HG02642 (cell line): ENCODE data around the gene DUS3L.

Source experiments
- ATAC-seq: cut with Tn5 transposase; IDR thresholded peaks from one replicate; pipeline ENCODE4 v1.9.1; 2021; ENCODE audit warnings: mild to moderate bottlenecking; ENCODE audit not compliant: unreplicated experiment, poor library complexity

The DUS3L gene

DNA sequence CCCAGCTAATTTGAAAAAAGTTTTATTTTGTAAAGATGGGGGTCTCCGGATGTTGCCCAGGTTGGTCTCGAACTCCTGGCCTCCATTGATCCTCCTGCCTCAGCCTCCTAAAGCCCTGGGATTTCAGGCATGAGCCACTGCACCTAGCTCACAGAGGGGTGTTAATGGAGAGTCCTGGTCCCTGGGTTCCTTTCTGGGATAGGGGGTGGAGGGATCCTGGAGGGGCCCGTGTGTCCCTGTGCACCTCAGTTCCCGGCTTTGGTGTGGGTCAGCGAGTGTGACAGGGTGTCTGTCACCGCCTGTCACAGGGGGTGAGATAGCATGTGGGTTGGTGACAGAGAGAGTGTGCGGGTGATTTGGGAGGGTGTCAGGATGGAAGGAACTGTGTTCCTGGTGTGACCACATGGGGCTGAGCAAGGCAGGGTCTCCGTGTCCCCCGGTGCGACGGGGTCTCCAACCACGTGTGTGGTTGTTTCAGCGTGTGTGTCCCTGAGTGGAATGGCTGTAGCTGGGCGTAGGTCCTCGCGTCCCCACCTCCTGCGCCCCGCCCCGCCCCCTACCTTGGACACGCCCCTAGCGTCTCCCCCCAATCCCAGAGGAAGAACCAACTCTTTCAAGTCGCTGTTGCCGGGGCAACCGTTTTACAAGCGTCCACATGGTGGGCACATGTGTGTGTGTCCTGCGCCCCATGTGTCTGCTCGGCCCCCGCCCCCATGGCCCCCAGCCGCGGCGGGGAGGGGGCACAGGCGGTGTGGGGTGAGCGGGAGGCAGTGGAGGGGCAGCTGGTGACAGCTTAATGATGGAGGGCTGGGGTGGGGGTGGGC is 11.0 kb upstream of the DUS3L start:
- ATAC-seq = no peak

DNA sequence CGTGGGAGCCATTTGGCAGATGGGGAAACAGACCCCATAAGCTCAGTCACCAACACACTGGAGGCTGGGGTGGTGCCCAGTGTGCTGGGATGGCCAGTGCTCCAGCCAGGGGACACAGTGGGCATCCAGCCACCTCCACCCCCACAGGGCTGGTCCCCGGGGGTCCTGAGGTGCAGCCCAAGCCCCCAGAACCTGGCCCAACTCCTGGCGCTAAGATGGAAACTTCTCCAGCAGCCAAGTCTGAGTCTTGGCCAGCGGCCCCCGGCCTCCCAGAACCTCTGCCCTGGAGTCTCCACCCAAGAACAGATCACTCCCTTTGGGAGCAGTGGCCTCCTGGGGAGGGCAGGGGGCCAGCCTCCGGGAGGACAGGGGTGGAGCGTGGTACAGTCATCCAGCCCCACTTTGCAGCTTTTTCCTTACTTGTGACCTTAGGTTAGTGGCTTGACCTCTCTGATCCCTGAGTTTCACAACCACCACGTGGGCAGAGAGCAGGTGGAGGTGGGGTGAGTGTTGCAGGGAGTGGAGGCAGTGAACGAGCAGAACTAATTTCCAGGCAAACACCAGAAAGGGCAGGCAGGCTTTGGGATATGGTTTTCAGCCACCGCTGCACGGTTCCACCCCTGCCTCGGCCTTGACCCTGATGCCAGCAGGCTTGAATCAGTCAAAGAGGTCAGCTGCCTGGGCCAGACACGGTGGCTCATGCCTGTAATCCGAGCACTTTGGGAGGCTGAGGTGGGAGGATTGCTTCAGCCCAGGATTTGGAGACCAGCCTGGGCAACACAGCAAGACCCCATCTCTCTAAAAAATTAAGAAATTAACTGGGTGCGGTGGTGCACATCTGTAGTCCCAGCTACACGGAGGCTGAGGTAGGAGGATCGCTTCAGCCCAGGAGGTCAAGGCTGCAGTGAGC is 9.7 kb upstream of the DUS3L start:
- no peak for ATAC-seq

DNA sequence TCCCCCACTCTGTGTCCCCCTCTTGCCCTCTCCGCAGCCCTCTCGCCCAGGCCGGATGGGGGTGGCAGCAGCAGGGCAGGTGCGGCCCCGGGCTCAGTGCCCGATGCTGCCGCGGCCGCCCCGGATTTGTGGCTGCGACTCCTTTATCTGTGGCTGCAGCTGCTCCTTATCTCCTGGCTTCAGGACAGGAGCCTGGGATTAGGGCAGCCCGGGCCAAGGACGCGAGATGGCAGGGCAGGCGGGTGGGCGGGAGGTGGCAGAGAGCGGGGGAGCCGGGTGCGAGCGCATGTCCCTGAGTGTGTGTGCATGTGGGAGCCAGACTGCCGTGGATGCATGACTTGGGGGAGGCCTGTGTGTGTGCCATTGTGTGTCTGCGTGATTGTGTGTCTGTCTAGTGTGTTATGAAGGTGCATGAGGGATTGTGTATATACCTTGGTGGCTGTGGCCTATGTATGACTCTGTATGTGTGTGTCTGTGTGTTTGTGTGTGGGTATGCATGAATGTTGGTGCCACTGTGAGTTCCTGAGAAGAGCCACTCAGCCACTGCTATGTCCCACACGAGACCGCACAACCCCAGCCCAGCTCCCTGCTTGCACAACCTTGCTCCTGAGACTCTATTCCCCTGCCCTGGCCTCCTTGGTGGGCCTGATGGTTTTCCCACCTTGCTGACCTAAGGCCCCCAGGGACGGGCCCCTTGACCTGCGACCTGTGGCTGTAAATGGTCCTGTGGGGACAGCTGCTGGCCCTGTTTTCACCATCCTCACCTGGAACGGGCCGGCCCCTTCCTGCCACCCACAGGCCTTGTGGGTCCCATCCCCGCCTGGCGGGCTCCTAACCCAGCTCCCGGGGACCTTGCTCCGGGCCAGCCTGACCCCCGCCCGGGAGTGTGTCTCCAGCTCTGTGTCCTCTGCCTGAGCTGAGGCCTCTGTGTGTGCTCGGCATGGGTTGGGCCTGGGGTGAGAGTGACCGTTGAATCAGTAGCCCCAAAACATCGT is 8.6 kb upstream of the DUS3L start:
- no peak for ATAC-seq

DNA sequence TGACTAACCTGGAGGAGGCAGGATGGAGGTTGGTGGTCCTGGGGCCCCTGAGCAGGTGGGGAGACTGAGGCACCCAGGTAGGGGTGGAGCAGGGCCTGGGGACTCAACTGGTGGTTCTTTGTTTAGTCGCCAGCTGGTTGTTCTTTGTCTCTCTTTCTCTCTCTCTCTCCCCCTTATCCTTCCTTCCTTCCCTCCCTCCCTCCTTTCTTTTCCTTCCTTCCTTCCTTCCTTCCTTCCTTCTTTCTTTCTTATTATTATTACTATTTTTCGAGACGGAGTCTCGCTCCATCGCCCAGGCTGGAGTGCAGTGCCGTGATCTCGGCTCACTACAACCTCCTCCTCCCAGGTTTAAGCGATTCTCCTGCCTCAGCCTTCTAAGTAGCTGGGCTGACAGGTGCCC is 7.3 kb upstream of the DUS3L start:
- no peak for ATAC-seq

DNA sequence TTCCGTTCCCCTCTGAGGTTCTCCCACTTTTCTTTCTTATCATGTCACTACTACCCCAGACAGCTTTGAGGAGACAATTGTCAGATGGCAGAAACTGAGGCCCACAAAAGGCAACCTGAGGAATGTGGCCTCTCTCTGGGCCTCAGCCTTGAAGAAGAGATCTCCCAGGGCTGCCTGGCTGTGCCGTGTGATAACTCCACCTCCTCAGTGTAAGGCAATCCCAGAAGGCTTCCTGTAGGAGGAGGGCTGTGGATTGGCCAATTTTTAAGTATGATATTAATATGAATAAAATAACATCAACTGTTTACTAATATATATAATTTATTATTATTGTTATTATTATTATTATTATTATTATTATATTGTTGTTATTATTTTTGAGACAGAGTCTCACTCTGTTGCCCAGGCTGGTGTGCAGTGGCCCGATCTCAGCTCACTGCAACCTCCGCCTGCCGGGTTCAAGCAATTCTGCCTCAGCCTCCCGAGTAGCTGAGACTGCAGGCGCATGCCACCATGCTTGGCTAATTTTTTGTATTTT is 4.5 kb upstream of the DUS3L start:
- no peak for ATAC-seq

DNA sequence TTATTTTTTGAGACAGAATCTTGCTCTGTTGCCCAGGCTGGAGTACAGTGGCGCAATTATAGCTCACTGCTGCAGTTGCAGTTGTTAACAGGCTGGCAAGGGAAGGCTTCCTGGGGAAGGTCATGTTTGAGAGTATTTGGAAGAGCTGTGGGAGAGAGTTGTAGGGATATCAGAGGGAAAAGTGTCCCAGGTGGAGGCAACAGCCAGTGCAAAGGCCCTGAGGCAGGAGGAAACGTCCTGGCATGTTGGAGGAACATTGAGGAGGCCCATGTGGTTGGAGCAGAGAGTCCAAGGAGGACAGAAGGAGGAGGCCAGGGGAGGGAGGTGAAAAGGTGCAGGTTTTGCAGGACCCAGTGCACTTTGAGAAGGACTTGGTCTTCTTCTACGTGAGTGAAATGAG is 2.2 kb upstream of the DUS3L start:
- ATAC-seq = no peak

DNA sequence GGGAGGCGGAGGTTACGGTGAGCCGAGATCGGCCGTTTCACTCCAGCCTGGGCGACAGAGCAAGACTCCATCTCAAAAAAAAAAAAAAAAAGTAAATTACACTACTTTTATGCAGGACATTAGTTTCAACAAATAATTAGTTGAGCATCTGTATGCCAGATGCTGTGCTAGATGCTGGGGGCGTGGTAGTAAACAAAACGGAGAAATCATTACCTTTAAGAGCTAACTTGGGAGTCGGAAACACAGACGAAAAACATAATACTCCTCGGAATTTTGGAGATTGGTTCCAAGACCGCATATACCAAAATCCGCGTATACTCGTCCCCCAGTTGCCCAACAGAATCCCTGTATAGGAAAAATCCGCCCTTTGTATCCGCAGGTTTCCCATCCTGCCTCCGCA is 1.3 kb upstream of the DUS3L start:
- no peak for ATAC-seq

DNA sequence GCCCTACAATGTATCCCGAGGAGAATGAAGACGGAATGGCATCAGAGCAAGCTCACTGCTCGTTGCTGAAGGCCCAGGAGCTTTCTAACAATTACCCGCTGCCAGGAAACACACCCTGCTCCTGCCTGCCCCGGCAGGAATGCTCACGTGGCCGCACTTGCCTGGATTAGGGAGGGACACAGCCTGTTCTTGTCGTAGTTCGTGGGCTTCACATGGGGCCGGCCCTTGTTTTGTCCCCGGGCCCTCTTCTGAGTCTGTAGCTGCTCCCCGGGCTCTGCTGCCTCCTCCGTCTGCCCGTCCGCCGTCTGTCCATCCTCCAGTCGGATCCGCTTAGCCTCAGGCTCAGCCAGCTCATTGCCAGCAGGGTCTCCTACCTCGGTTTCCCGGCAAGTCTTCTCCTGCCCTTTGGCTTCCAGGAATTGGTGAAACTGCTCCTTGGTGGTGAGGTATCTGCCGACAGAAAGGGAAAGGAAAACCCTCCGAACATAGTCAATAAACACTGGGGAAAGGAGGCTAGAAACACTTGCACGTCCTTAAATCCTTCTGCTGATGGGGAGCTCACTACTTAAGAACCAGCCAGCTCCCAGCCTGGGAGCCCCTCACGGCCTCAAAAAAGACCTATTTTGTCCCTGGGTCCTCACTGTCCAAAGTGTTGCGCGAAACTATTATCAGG is 941 bp downstream of the DUS3L start:
- ATAC-seq = no peak

DNA sequence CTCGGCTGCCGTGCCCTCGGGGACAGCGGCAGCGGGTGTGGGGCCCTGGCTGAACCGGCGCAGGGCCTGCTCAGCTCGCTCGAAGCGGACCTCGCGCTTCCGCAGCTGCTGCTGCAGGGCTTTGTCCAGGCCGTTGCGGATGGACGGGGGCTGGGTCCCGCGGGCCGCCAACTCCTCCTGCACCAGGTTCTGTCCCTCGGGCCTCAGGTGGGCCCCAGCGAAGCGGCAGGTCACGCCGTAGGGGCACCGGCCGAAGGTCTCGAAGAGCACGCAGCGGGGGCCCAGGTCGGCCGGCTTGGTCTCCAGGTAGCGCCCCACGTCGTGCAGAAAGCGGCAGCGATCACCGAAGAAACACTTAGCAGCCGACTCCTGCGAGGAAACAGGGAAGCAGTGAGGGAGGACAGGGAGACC is 1.6 kb downstream of the DUS3L start:
- ATAC-seq = no peak

DNA sequence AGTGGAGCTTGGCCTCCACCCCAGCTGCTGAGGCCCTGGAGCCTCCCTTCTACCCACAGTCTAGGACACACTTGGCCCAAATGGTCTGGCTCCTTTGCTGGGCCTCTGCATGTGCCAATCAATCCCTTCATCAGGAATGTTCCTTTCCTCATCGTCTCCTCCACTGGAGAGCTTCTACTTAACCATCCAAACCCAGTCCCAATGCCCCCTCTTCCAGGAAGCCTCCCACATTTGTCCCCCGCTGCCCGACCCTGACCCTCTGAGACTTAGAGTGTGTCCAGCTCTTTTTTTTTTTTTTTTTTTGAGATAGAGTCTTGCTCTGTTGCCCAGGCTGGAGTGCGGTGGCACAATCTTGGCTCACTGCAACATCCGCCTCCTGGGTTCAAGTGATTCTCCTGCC is 2.5 kb downstream of the DUS3L start:
- ATAC-seq = no peak

DNA sequence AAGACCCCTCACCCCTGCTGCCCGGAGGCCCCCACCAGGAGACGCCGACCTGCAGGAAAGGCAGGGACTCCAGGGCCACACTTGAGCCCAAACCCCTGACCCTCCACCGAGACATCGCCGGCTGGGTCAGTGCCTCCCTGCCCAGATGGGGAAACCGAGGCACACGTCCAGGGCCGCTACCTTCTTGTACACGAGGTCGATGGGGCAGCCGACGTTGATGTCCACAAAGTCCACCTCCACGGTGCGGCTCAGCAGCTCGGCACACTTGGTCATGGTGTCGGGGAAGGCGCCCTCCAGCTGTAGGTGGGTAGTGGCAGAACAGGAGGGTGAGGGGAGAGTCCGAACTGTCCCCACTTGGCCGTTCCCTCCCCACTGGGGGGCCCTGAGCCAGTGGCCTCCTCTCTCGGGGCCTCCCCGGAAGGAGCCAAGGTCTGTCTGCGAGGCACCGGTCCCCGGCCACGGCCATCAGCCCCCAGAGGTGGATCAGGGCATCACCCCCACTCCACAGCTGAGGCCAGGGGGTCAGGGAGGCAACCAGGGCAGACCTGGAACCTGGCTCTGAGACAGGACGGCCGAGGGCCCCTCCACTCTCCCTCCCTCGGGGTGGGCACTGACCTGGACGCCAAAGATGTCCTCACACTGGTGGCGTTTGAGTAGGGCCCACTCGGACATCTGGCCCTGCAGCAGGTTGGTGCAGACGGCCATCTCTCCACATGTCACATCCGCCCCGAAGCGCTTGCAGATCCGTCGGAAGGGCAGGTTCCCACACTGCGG is 3.4 kb downstream of the DUS3L start:
- ATAC-seq = no peak

DNA sequence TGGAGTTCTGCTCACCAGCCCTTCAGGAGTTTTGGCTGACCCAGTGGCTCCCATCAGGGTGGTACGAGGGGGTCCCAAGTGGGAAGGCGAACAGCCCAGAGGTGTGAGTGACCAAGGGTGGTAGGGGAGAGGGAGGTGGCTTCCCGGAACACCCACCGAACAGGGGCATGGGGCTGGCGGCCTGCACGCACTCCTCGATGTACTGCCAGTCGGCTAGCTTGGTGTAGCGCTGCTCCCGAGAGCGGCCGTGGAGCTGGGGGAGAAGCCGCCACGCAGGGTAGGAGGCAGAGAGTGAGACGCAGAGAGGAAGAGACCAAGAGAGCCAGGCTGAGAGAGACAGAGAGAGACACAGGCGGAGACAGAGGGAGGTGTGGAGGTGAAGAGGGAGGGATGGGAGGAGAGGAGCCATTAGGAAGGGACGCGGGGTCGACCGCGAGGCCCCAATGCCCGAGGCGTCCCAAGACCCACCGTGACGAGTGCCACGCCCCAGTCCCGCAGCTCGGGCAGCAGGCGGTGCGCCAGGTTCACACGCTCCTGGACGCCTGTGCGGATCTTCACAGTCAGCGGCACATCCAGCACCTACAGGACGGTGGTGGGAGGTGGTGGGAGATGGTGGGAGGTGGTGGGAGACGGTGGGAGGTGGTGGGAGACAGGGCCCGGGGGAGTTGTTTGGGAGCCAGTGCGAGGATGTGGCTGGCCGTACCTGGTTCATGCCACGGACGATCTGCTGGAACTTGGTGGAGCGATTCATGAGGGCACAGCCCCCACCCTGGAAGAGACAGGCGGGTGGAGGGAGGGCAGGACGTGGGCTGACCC is 4.2 kb downstream of the DUS3L start:
- ATAC-seq = no peak

DNA sequence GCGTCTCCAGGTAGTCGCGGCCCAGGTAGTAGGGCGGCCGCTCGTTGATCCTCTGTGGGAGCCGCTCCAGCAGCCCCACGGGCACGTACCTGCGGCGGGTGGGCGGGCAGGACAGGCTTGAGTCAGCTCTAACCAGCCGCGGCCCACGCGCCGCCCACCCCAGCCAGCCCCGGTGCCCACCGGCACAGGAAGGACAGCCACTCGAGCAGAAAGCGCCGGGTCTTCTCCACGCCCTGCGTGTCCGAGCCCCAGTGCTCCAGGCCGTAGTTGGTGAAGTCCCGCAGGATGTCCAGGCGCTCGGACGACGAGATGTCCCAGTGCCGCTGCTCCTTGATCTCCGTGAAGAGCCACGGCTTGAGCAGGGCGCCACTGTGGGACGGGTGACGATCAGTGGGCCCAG is 5.5 kb downstream of the DUS3L start:
- ATAC-seq = no peak

DNA sequence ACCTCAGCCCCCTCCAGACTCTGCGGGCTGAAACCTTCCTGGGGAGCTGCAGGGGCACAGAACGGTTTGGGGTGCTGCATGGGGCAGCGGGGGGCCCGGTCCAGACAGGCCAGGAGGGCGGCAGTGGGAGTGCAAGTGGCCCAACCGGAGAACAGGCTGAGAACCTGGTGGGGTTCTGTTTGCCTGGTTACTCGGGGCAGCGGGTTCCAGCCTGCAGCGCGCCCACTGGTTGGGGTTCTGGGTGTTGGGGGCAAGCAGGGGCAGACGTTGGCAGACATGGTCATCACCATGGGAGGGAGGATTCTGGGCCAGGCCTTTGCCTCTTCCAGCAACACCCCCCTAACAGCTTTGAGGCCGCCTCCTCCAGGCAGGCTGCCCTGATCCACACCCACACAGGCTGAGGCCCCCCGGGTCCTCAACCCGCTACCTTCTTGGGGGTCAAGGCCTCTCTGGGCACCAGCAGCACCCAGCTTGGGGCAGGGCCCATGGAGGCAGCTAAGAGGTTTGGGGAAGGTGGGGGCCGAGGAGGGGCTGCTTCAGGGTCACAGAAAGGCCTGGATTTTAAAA is 6.3 kb downstream of the DUS3L start, which contains the start of gene PRR22:
Gene PRR22 (minus strand): TSS at position 166 of the 567 bp plus-strand sequence. CDS start 86 bp downstream, at position 80.
- no peak for ATAC-seq

DNA sequence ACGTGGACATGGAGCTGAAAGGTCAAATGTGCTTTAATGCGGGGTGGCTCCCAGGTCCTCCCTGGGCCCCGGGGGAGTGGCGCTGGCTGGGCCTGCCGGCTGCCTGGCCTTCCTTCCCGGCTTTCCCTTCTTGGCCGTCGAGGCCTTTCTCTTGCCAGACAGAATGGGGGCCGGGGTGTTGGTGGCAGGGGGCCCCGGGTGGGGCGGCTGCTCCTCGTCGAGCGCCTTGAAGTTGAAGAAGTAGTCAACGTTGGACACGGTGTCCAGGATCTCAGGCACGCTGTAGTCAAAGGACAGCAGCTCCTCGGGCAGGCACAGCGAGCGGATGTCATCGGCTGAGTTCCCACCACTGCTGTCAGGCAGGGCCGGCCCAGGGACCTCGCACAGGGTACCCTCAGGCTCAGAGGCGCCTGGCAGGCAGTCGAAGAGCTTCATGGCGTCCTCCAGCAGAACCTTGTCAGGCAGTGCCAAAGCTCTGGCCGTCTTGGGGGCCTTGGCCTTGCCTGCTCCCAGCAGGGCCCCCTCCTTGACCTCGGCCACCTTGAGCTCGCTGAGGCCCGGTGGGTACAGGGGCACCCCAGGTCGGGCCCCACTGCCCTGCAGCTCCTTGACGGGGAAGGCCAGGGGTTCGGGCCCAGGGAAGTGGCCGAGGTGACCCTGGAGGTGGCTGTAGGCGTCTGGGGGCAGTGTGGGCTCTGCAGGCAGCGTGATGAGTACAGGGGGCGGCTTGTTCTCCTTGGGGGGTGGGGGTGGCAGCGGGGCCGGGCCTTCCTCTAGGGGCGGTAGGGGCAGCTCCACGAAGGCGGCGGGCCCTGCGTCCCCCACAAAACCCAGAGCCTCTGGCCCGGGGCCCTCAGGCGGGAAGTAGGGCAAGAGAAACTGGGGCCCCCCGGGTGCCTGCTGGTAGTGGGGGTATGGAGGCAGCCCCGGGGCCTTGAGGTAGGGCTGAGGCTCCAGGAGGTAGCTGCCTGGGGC is 7.7 kb downstream of the DUS3L start:
- ATAC-seq = no peak

DNA sequence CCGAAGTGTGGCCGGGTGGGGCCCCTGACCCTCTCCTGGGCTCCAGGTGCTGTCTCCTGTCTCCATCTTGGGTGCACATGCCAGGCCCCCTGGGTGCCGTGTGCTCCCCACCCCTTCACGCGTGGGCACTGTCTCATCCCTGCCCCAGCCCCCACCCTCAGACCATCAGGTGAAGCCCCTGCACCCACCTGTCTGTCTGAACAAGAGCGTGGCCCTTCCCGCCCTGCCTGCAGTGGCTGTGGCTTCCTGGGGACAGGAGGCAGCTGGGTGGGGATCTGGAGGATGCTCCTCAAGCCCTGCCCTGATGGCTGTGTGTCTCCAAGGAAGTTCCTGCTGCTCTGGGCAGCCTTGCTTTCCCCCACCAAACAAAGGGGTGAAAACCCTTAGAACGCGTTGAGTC is 8.6 kb downstream of the DUS3L start:
- ATAC-seq = no peak
